MM.1S (cell line): Measurements from ENCODE around the gene TMIGD3.

Source experiments
- DNase-seq: peaks from one replicate; pipeline ENCODE4 v3.0.0-alpha.2; 2015
- H2AFZ ChIP-seq: fragments of 300-600 bp; sonication (generic); 2 replicates; pipeline ENCODE4 v1.6.0; 2016; ENCODE audit warnings: antibody characterized with exemption, low read length
- H3F3A ChIP-seq: fragments of 300-600 bp; sonication (generic); 2 replicates; pipeline ENCODE4 v1.6.1; 2016; ENCODE audit warnings: mild to moderate bottlenecking, antibody characterized with exemption, low read length, moderate library complexity, mixed read lengths; ENCODE audit not compliant: insufficient read depth
- H3K27ac ChIP-seq: fragments of 300-600 bp; sonication (generic); 2 replicates; pipeline ENCODE4 v1.5.1; 2016; ENCODE audit warnings: mild to moderate bottlenecking, low read length
- H3K27me3 ChIP-seq: fragments of 300-600 bp; sonication (generic); replicated peaks from 2 replicates; pipeline ENCODE4 v1.6.0; 2016; ENCODE audit warnings: low read length; ENCODE audit not compliant: insufficient read depth
- H3K36me3 ChIP-seq: fragments of 300-600 bp; sonication (generic); replicated peaks from 2 replicates; pipeline ENCODE4 v1.6.1; 2016; ENCODE audit warnings: mild to moderate bottlenecking, low read length, mixed read lengths; ENCODE audit not compliant: insufficient read depth
- H3K4me1 ChIP-seq: fragments of 300-600 bp; sonication (generic); 2 replicates; pipeline ENCODE4 v1.6.1; 2016; ENCODE audit warnings: low read length, mixed read lengths
- H3K4me2 ChIP-seq: fragments of 300-600 bp; sonication (generic); 2 replicates; pipeline ENCODE4 v1.6.0; 2016; ENCODE audit warnings: low read depth, low read length
- H3K4me3 ChIP-seq: fragments of 300-600 bp; sonication (generic); 2 replicates; pipeline ENCODE4 v1.5.1; 2016; ENCODE audit warnings: low read length, mixed read lengths
- H3K79me2 ChIP-seq: fragments of 300-600 bp; sonication (generic); 2 replicates; pipeline ENCODE4 v1.6.1; 2016; ENCODE audit warnings: mixed run types, low read length, mixed read lengths
- H3K9ac ChIP-seq: fragments of 300-600 bp; sonication (generic); 2 replicates; pipeline ENCODE4 v1.6.1; 2016; ENCODE audit warnings: low read length, mixed read lengths
- H3K9me2 ChIP-seq: fragments of 300-600 bp; sonication (generic); replicated peaks from 2 replicates; pipeline ENCODE4 v1.6.1; 2016; ENCODE audit warnings: mild to moderate bottlenecking, low read length, mixed read lengths; ENCODE audit not compliant: insufficient read depth
- H3K9me3 ChIP-seq: fragments of 300-600 bp; sonication (generic); replicated peaks from 2 replicates; pipeline ENCODE4 v1.6.1; 2016; ENCODE audit warnings: mild to moderate bottlenecking, low read length, mixed read lengths; ENCODE audit not compliant: insufficient read depth
- H4K20me1 ChIP-seq: fragments of 300-600 bp; sonication (generic); 2 replicates; pipeline ENCODE4 v1.6.1; 2016; ENCODE audit warnings: mild to moderate bottlenecking, low read length, moderate library complexity, mixed read lengths; ENCODE audit not compliant: insufficient read depth
- EZH2 ChIP-seq: fragments of 300-600 bp; sonication (generic); optimal IDR thresholded peaks from 2 replicates; pipeline ENCODE3; 2017; ENCODE audit warnings: low read depth, mild to moderate bottlenecking, antibody characterized with exemption, low read length, mixed read lengths
- EZH2phosphoT487 ChIP-seq: fragments of 300-600 bp; sonication (generic); IDR thresholded peaks from 2 replicates; pipeline ENCODE4 v1.6.1; 2018; ENCODE audit warnings: antibody characterized with exemption, low read length
- TF ChIP-seq, protein P1 (sequence below): fragments of 300-600 bp; sonication (generic); IDR thresholded peaks from 2 replicates; pipeline ENCODE4 v1.5.1; 2016; ENCODE audit warnings: antibody characterized with exemption, low read length, mixed read lengths

TMIGD3 gene

DNA sequence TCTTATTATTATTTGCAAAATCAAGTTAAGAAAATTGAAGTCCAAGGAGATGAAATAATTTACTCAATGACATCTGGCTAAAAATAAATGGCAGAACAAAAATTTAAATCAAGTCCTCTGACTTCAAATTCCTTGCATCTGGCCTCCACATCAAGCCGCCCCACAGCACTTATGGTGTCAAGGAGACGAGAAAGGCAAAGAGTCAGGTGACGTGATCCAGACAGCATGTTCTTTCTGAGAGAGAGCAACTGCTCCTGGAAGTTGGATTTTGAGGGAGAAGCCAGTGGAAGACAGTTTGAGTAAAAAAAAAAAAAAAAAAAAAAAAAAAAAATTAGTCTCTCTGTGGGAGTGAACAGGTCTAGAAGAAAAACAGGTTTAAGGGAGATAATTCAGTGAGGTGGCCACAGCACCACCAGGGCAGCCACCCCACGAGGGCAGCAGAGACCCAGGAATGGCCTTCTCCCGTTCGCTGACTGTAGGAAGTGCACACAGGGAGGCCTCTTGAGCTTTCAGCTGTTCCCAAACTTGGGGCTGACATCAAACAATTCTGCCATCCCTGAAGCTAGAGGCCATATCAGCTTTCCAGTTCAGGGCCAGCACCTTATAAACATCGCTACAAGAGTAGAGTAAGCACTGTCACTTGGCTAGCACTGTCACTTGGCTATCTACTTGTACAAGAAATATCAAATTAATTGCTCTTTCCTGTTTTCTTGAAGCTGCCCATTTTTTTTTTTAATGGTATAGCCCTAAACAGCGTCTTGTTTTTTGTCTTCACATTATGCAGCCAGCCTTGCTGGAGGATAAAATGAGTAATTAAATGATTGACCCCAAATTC is 21.8 kb downstream of the TMIGD3 start:
- Histone ChIP-seq H3K4me1 (peaks cover 8% of the 10 kb centered on the region), H3K9ac (no peak overlapping the region), H3K9me3 (no peaks in the 10 kb centered on the region), H3K27ac (no peak overlapping the region), H3K4me2 (no peak overlapping the region), H4K20me1 (no peaks in the 10 kb centered on the region), H3K27me3 (peaks cover 33% of the 10 kb centered on the region), H2AFZ (no peak overlapping the region), H3K36me3 (no peaks in the 10 kb centered on the region), H3K79me2 (no peaks in the 10 kb centered on the region), H3F3A (no peaks in the 10 kb centered on the region), H3K4me3 (no peak overlapping the region), H3K9me2 (no peaks in the 10 kb centered on the region)
- TF ChIP-seq, protein P1, sequence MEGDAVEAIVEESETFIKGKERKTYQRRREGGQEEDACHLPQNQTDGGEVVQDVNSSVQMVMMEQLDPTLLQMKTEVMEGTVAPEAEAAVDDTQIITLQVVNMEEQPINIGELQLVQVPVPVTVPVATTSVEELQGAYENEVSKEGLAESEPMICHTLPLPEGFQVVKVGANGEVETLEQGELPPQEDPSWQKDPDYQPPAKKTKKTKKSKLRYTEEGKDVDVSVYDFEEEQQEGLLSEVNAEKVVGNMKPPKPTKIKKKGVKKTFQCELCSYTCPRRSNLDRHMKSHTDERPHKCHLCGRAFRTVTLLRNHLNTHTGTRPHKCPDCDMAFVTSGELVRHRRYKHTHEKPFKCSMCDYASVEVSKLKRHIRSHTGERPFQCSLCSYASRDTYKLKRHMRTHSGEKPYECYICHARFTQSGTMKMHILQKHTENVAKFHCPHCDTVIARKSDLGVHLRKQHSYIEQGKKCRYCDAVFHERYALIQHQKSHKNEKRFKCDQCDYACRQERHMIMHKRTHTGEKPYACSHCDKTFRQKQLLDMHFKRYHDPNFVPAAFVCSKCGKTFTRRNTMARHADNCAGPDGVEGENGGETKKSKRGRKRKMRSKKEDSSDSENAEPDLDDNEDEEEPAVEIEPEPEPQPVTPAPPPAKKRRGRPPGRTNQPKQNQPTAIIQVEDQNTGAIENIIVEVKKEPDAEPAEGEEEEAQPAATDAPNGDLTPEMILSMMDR = peak; percentile 33
- TF ChIP-seq EZH2 = no peak
- no peak for TF ChIP-seq EZH2phosphoT487
- DNase-seq = peak; percentile 20

DNA sequence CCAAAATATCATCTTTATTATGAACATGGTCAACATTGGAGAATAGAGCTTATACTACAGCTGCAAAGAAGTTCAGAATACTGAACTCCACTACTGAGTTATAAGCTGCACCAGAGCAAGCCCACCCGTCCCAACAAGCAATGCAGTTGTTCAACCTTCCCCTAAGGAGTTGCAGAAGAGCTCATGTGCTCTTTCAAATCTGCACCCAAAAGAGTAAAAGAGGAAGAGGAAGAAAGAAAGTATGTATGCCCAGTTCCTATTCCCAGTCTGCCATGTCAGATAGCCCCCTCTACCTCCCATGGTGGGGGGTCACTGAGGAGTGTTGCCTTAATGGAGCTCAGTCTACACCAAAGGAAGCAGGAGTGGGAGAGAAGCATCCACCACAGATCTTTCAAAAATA is 22.8 kb downstream of the TMIGD3 start:
- H3F3A ChIP-seq = no peaks in the 10 kb centered on the region
- H3K4me2 ChIP-seq = no peak overlapping the region
- no peaks in the 10 kb centered on the region for H3K79me2 ChIP-seq
- peaks cover 14% of the 10 kb centered on the region for H3K4me1 ChIP-seq
- DNase-seq = no peak
- H3K9ac ChIP-seq = no peak overlapping the region
- peaks cover 37% of the 10 kb centered on the region for H3K27me3 ChIP-seq
- no peaks in the 10 kb centered on the region for H4K20me1 ChIP-seq
- TF ChIP-seq EZH2 = no peak
- no peak for TF ChIP-seq EZH2phosphoT487
- TF ChIP-seq, protein P1 = no peak
- no peak overlapping the region for H3K4me3 ChIP-seq
- H3K9me2 ChIP-seq = no peaks in the 10 kb centered on the region
- H3K9me3 ChIP-seq = no peaks in the 10 kb centered on the region
- no peaks in the 10 kb centered on the region for H3K36me3 ChIP-seq
- H3K27ac ChIP-seq = no peak overlapping the region
- H2AFZ ChIP-seq = no peak overlapping the region

GRCh38 chr1:111476761-111477309 is 26.6 kb downstream of the TMIGD3 start:
- peak overlapping the region; percentile 36; the same call in 1 of the 2 replicates for H3K4me2 ChIP-seq
- TF ChIP-seq EZH2phosphoT487 (no peak), EZH2 (no peak)
- TF ChIP-seq, protein P1 = no peak
- H3K27ac ChIP-seq = no peak overlapping the region
- H3K9ac ChIP-seq = no peak overlapping the region
- no peaks in the 10 kb centered on the region for H3K36me3 ChIP-seq
- no peaks in the 10 kb centered on the region for H3K9me3 ChIP-seq
- DNase-seq = peak; percentile 26
- H3K27me3 ChIP-seq = peaks cover 41% of the 10 kb centered on the region
- no peaks in the 10 kb centered on the region for H3K9me2 ChIP-seq
- H2AFZ ChIP-seq = no peak overlapping the region
- H3F3A ChIP-seq = no peaks in the 10 kb centered on the region
- no peaks in the 10 kb centered on the region for H3K79me2 ChIP-seq
- H3K4me1 ChIP-seq = peaks cover 14% of the 10 kb centered on the region
- no peaks in the 10 kb centered on the region for H4K20me1 ChIP-seq
- no peak overlapping the region for H3K4me3 ChIP-seq
